Naive thymus-derived CD4-positive, alpha-beta T cell (primary cell): ENCODE data around the gene ASAP2. TPM values are rescaled to one million over a fixed set of nuclear protein-coding genes. Genes with fewer than 3 reads are reported as not detected.

Source experiments
- ATAC-seq: fragments of 150-1000 bp; cut with Tn5 transposase; 2 replicates; pipeline ENCODE4 v1.10.0; 2021; ENCODE audit warnings: mild to moderate bottlenecking, moderate library complexity
- CTCF ChIA-PET: fragments of 350-600 bp; sonication (Branson Sonifier 250); formaldehyde crosslinking; loops from one replicate; lab custom pipeline; 2021; ENCODE audit warnings: antibody characterized with exemption; lab: Charles Lee
- POLR2A ChIA-PET: fragments of 350-600 bp; sonication (Branson Sonifier 250); formaldehyde crosslinking; loops from one replicate; lab custom pipeline; 2021; ENCODE audit warnings: antibody characterized with exemption, inconsistent platforms; lab: Charles Lee
- DNase-seq, 9 donors: peaks; one replicate each; pipeline versions ENCODE4 v3.0.0 to v3.0.0-alpha.2; 2020 to 2022; ENCODE audit warnings: mixed read lengths in 1 of 9
- H3K27ac ChIP-seq: one replicate; pipeline ENCODE4 v1.7.0; 2013; ENCODE audit warnings: mild to moderate bottlenecking, low read depth, low read length, moderate library complexity
- H3K27me3 ChIP-seq, 2 donors: one replicate each; pipeline ENCODE4 v1.7.0; 2013; ENCODE audit warnings: low read length in 2 of 2, mild to moderate bottlenecking in 2 of 2, moderate library complexity in 2 of 2; ENCODE audit not compliant: control insufficient read depth in 2 of 2, insufficient read depth in 2 of 2
- H3K36me3 ChIP-seq, 3 experiments: 1 replicate in 2 of 3; 2 replicates in 1 of 3; pipeline ENCODE4 v1.7.0; 2013; ENCODE audit warnings: low read length in 3 of 3, mild to moderate bottlenecking in 3 of 3, moderate library complexity in 1 of 3; ENCODE audit not compliant: insufficient read depth in 3 of 3, control insufficient read depth in 2 of 3
- H3K4me1 ChIP-seq, 2 donors: one replicate each; pipeline ENCODE4 v1.7.0; 2013; ENCODE audit warnings: low read length in 2 of 2, mild to moderate bottlenecking in 2 of 2, moderate library complexity in 1 of 2; ENCODE audit not compliant: control insufficient read depth in 2 of 2, insufficient read depth in 2 of 2
- H3K4me3 ChIP-seq: 2 replicates; pipeline ENCODE4 v1.7.0; 2013; ENCODE audit warnings: mild to moderate bottlenecking, low read length
- H3K9me3 ChIP-seq, 3 experiments: 1 replicate in 2 of 3; 2 replicates in 1 of 3; pipeline ENCODE4 v1.7.0; 2013; ENCODE audit warnings: low read length in 3 of 3; ENCODE audit not compliant: control insufficient read depth in 2 of 3
- H3K27ac Mint-ChIP-seq, 9 donors: one replicate each; pipeline ENCODE4 v1.8.0; 2020 to 2022; ENCODE audit warnings: mixed read lengths in 9 of 9, mild to moderate bottlenecking in 8 of 9, moderate library complexity in 5 of 9, inconsistent platforms in 2 of 9
- H3K27me3 Mint-ChIP-seq, 5 donors: one replicate each; pipeline ENCODE4 v1.8.0; 2021 to 2022; ENCODE audit warnings: mixed read lengths in 5 of 5, mild to moderate bottlenecking in 1 of 5
- H3K36me3 Mint-ChIP-seq, 5 donors: one replicate each; pipeline ENCODE4 v1.8.0; 2020 to 2022; ENCODE audit warnings: mixed read lengths in 5 of 5, mild to moderate bottlenecking in 3 of 5, inconsistent platforms in 1 of 5
- H3K4me1 Mint-ChIP-seq, 7 donors: one replicate each; pipeline ENCODE4 v1.8.0; 2020 to 2022; ENCODE audit warnings: mixed read lengths in 7 of 7, mild to moderate bottlenecking in 3 of 7, inconsistent platforms in 1 of 7
- H3K4me3 Mint-ChIP-seq, 10 donors: one replicate each; pipeline ENCODE4 v1.8.0; 2020 to 2022; ENCODE audit warnings: mild to moderate bottlenecking in 10 of 10, mixed read lengths in 10 of 10, moderate library complexity in 6 of 10, inconsistent platforms in 2 of 10
- H3K9me3 Mint-ChIP-seq, 11 donors: one replicate each; pipeline ENCODE4 v1.8.0; 2020 to 2022; ENCODE audit warnings: mixed read lengths in 11 of 11, mild to moderate bottlenecking in 4 of 11, inconsistent platforms in 1 of 11, moderate library complexity in 1 of 11
- intact Hi-C, 2 donors: fragments of 100-400 bp; cut with micrococcal nuclease; formaldehyde crosslinking; loops; one replicate each; pipeline ENCODE4 v1.15.1; 2023
- polyA plus RNA-seq, 2 donors: library from polyadenylated mRNA; unstranded; fragments of 300-500 nt; fragmentation: Illumina TruSeq; gene quantifications; one replicate each; pipeline ENCODE4 v1.2.3, GENCODE V29; 2021
- total RNA-seq, 6 experiments: library from RNA in 5 of 6; stranded (reverse) in 5 of 6; gene quantifications; 1 replicate in 5 of 6; 2 replicates in 1 of 6; pipeline ENCODE4 v1.2.3 and lab custom pipeline; 2021 to 2026

ASAP2 gene
- total and polyA plus RNA-seq, 7 experiments from 2014 or later = 0.10 to 1.2 (median 0.45) TPM; not detected in 4

DNA sequence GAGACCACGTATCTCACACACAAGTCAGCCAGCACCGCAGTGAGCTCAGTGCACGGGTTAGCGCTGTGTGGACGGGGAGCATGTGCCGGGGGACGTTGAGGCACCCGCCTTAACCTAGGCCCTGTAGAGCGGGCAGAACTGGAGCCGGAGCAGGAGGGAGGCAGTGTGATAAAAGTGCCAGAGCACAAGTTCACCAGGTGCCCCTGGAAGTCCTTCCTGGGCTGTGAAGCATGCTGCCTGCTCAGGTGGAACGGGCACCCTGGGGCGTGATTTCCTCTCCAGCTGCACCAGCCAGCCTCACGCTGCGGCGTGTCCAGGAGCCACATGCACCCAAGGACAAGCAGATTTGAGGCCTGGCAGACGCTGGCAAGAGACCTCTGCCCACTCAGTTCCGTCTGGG is 166.4 kb downstream of the ASAP2 start:
- Histone ChIP-seq H3K4me3 (no peak overlapping the region), H3K36me3 (no peaks in the 10 kb centered on the region), H3K4me1 (no peaks in the 10 kb centered on the region), H3K27ac (no peak overlapping the region), H3K27me3 (no peaks in the 10 kb centered on the region), H3K9me3 (no peaks in the 10 kb centered on the region)
- ATAC-seq (no peak), DNase-seq (no peak)
- peaks cover 0 to 18% (median 7%) of the 10 kb centered on the region in 5 donors for H3K27me3 Mint-ChIP-seq
- H3K4me1 Mint-ChIP-seq = no peaks in the 10 kb centered on the region
- no peak overlapping the region for H3K27ac Mint-ChIP-seq
- no peak overlapping the region for H3K4me3 Mint-ChIP-seq
- H3K36me3 Mint-ChIP-seq = no peaks in the 10 kb centered on the region
- POLR2A ChIA-PET = no interaction called here
- intact Hi-C loops = no loop called here
- H3K9me3 Mint-ChIP-seq = no peaks in the 10 kb centered on the region
- CTCF ChIA-PET = no interaction called here

GRCh38 chr2:9373476-9373875 is 166.9 kb downstream of the ASAP2 start:
- no peaks in the 10 kb centered on the region for H3K36me3 Mint-ChIP-seq
- ChIA-PET POLR2A (no interaction called here), CTCF (no interaction called here)
- no peak overlapping the region for H3K27ac Mint-ChIP-seq
- Histone ChIP-seq H3K4me3 (no peak overlapping the region), H3K27me3 (no peaks in the 10 kb centered on the region), H3K9me3 (no peaks in the 10 kb centered on the region), H3K36me3 (no peaks in the 10 kb centered on the region), H3K27ac (no peak overlapping the region), H3K4me1 (no peaks in the 10 kb centered on the region)
- H3K4me3 Mint-ChIP-seq = no peak overlapping the region
- no peaks in the 10 kb centered on the region for H3K4me1 Mint-ChIP-seq
- H3K27me3 Mint-ChIP-seq = peaks cover 0 to 16% (median 7%) of the 10 kb centered on the region in 5 donors
- no peaks in the 10 kb centered on the region for H3K9me3 Mint-ChIP-seq
- DNase-seq (no peak), ATAC-seq (no peak)
- intact Hi-C loops = no loop called here

GRCh38 chr2:9374071-9374730 is 167.6 kb downstream of the ASAP2 start:
- intact Hi-C loops = no loop called here
- peaks cover 0 to 9% (median 4%) of the 10 kb centered on the region in 5 donors for H3K27me3 Mint-ChIP-seq
- no peaks in the 10 kb centered on the region for H3K9me3 ChIP-seq
- no peaks in the 10 kb centered on the region for H3K4me1 ChIP-seq
- no peak overlapping the region for H3K27ac Mint-ChIP-seq
- H3K4me1 Mint-ChIP-seq = no peaks in the 10 kb centered on the region
- no peaks in the 10 kb centered on the region for H3K27me3 ChIP-seq
- no peaks in the 10 kb centered on the region for H3K9me3 Mint-ChIP-seq
- ChIA-PET POLR2A (no interaction called here), CTCF (no interaction called here)
- no peak overlapping the region for H3K27ac ChIP-seq
- DNase-seq = no peak
- no peak overlapping the region for H3K4me3 ChIP-seq
- no peaks in the 10 kb centered on the region for H3K36me3 ChIP-seq
- no peaks in the 10 kb centered on the region for H3K36me3 Mint-ChIP-seq
- H3K4me3 Mint-ChIP-seq = no peak overlapping the region
- ATAC-seq = no peak

GRCh38 chr2:9375857-9376428 is 169.3 kb downstream of the ASAP2 start:
- POLR2A ChIA-PET = no interaction called here
- intact Hi-C loops = no loop called here
- peaks cover 0 to 4% (median 2%) of the 10 kb centered on the region in 5 donors for H3K27me3 Mint-ChIP-seq
- H3K9me3 Mint-ChIP-seq = no peaks in the 10 kb centered on the region
- Histone ChIP-seq H3K4me1 (no peaks in the 10 kb centered on the region), H3K27ac (no peak overlapping the region), H3K9me3 (no peaks in the 10 kb centered on the region), H3K36me3 (no peaks in the 10 kb centered on the region), H3K27me3 (no peaks in the 10 kb centered on the region), H3K4me3 (no peak overlapping the region)
- no peak for ATAC-seq
- CTCF ChIA-PET = no interaction called here
- H3K4me1 Mint-ChIP-seq = no peaks in the 10 kb centered on the region
- no peak for DNase-seq
- H3K4me3 Mint-ChIP-seq = no peak overlapping the region
- no peaks in the 10 kb centered on the region for H3K36me3 Mint-ChIP-seq
- no peak overlapping the region for H3K27ac Mint-ChIP-seq

DNA sequence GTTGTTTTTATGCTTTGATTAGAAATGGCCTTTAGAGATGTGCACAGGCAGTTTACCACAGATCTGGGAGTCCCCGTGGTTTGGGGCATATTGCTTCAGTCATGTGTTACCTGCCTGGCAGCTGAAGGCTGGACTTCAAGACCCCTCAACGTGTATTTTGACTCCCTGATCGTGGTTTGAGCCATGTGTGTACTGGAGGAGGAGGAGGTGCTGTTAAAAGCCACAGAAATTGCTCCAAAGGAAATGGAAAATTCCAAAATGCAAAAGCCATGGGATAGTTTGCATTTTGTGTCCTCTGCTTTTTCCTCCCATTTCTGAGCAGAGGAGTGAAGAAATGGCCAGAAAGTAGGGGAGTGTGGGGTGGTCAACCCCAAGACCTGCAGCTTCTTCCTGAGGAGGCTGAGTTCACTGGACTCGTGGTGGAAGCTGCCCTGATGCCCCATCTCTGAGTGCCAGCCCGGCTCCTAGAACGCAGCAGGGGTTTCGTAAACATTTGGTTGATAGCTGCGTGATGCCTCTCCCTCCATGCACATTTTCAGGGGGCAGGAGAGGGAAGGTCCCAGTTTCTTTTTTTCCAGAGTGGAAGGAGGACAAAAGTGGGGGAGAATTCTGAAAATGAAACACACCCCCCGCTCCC is 171.0 kb downstream of the ASAP2 start:
- Histone ChIP-seq H3K4me1 (no peaks in the 10 kb centered on the region), H3K36me3 (no peaks in the 10 kb centered on the region), H3K4me3 (no peak overlapping the region), H3K27me3 (no peaks in the 10 kb centered on the region), H3K9me3 (no peaks in the 10 kb centered on the region), H3K27ac (no peak overlapping the region)
- peaks cover 0 to 4% (median 0%) of the 10 kb centered on the region in 5 donors for H3K27me3 Mint-ChIP-seq
- H3K9me3 Mint-ChIP-seq = no peaks in the 10 kb centered on the region
- intact Hi-C loops = no loop called here
- ChIA-PET POLR2A (no interaction called here), CTCF (no interaction called here)
- no peak for DNase-seq
- H3K4me1 Mint-ChIP-seq = no peaks in the 10 kb centered on the region
- H3K27ac Mint-ChIP-seq = no peak overlapping the region
- no peak overlapping the region for H3K4me3 Mint-ChIP-seq
- no peaks in the 10 kb centered on the region for H3K36me3 Mint-ChIP-seq
- ATAC-seq = no peak

GRCh38 chr2:9378433-9379390 is 172.1 kb downstream of the ASAP2 start:
- H3K36me3 ChIP-seq = no peaks in the 10 kb centered on the region
- ATAC-seq (peak; percentile 8), DNase-seq (no peak)
- intact Hi-C loops = no loop called here
- H3K27me3 Mint-ChIP-seq = peaks cover 0 to 4% (median 0%) of the 10 kb centered on the region in 5 donors
- H3K27ac ChIP-seq = no peak overlapping the region
- no peak overlapping the region for H3K4me3 Mint-ChIP-seq
- ChIA-PET POLR2A (no interaction called here), CTCF (no interaction called here)
- no peak overlapping the region for H3K27ac Mint-ChIP-seq
- no peaks in the 10 kb centered on the region for H3K9me3 Mint-ChIP-seq
- no peaks in the 10 kb centered on the region for H3K36me3 Mint-ChIP-seq
- no peaks in the 10 kb centered on the region for H3K4me1 ChIP-seq
- no peaks in the 10 kb centered on the region for H3K4me1 Mint-ChIP-seq
- no peaks in the 10 kb centered on the region for H3K27me3 ChIP-seq
- H3K4me3 ChIP-seq = no peak overlapping the region
- H3K9me3 ChIP-seq = no peaks in the 10 kb centered on the region
